ENCODE measurements around the gene OR5A1.
"Not testable (repeated sequence)": the region's sequence is repeated elsewhere in the genome, so short reads cannot be mapped to it uniquely, and the experiment has no call there.

OR5A1 gene

GRCh38 chr11:59436169-59436568 is at the start of gene OR5A1:
Gene OR5A1, plus strand, starts transcription at chr11:59436469. Its CDS starts 6,700 bp downstream, at chr11:59443169.
- no peak for DNase-seq

- DNase-seq: no peak
These were observed 42.1 kb upstream of the OR5A1 start for GRCh38 chr11:59394186-59394585.

GRCh38 chr11:59400461-59401261 is 35.6 kb upstream of the OR5A1 start:
- no peak for DNase-seq

GRCh38 chr11:59401262-59401552 is 35.1 kb upstream of the OR5A1 start:
- no peak for DNase-seq

DNA sequence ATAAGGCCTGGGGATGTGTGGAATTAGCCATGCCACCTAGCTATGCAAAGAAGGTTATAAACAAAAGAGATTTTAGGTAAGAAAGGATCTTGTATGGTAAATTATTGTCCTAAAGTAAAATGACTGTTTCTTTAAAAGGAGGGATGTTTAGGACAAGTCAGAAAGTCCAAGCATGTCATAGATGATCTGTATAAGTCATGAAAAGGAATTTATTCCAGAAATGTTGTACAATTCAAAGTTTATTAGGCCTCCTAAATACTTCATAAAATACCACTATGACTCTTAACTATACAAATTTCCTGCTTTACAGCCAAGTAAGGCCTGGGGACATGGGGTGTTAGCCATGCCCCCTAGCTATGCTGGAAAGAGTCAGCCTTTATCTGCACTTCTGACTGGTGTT is 32.7 kb upstream of the OR5A1 start:
- no peak for DNase-seq

- no peak for DNase-seq
These were observed 22.6 kb upstream of the OR5A1 start for GRCh38 chr11:59413646-59414045.

DNA sequence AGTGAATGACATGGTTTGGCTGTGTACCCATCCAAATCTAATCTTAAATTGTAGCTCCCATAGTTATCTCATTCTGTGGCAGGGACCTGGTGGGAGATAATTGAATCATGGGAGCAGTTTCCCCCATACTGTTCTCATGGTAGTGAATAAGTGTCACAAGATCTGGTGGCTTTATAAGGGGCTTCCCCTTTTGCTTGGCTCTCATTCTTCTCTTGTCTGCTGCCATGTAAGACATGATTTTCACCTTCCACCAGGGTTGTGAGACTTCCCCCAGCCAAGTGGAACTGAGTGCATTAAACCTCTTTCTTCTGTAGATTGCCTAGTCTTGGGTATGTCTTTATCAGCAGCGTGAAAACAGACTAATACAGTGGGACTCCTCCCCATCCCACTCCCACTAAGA is 21.2 kb upstream of the OR5A1 start:
- DNase-seq: no peak

DNA sequence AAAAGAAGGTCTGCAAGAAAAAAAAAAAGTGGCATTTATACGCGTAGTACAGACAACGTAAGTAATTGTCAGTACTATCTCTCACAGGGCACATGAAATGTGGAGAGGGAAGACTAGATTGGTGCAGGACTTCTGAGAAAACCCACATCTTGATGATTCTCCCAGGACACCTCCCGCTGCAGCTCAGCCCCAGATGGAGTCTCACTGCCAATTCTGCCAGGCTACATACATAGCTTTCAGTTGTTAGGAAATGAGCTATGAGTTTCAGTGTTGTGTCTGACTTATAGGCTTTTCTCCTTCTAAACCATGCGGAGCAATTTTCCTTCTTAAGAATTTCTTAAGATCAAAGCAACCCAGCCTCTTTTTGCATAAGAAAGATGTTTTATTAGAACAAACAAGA is 19.7 kb upstream of the OR5A1 start:
- no peak for DNase-seq

DNA sequence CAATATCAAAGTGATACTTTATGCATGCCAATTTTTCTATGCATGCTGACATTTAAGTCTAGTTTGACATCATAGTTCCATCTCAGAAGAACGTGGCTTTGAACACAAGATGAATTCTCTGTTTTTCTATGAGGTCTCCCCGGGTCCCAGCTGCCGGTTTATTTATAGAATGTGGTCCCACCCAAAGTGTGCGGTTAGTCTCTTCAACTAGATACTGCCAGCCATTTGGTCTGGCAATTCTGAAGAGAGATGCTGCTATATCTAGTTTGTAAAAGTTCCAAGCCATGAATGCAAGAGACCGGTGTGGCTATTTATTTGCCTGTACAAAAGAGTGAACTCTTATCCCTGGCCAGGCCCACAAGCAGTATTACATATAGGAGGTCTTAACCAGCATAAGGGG is 19.2 kb upstream of the OR5A1 start:
- no peak for DNase-seq

- peak in 1 of 56 donors; percentile 4 for DNase-seq
These were observed 18.1 kb upstream of the OR5A1 start for GRCh38 chr11:59418156-59418555.

DNA sequence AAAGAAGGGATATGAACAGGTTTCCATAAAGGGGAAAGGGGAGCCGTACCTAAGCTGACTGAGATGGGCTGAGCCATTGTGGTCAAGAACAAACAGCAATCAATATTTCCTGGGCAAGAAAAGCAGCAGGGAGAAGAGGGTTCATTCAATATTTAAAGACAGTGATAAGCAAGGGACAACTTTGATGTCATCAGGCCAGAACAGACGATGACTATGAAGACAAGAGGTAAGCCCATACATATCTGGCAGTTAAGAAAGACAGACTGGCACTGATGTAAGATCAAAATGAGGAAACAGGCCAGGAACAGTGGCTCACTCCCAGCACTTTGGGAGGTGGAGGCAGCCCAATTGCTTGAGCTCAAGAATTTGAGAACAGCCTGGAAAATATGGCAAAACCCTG is 12.4 kb upstream of the OR5A1 start:
- DNase-seq: no peak

DNA sequence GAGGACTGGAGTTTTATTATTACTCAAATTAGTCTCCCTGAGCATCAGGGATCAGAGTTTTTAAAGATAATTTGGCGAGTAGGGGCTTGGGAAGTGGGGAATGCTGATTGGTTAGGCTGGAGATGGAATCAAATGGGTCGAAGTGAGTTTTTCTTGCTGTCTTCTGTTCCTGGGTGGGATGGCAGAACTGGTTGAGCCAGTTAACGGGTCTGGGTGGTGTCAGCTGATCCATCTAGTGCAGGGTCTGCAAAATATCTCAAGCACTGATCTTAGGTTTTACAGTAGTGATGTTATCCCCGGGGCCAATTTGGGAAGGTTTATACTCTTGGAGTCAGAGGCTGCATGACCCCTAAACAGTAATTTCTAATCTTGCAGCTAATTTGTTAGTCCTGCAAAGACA is 11.1 kb upstream of the OR5A1 start:
- DNase-seq: no peak

DNA sequence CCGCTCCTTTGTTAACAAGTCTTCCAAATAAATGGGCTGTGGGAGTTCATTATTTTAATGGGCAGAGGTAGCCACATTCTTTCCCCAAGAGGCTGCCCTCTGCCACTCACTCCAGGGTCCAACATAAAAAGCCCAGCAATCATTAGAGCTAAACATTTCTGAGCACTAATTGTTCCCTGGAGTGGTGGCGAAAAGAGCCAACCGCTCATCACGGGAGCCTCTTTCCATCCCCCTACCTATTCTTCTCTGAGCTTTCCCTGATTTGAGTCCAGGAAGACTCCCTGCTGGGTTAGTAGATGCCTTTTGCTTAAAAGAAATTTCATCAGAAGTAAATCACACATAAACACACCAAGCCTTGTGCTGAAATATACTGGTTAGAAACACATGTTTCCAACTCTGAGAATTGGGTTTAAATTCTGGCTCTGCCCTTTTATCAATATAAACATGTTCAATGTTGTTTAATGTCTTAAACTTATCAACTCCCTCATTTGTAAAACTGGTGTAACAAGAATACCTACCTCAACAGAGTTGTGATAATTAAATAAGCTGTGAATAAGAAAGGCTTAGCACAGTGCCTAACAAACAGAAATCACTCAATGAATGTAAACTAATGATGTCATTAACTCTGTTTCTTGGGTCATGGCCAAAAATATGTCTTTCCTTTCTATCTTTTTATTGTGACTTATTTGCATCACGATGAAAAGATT is 9.8 kb upstream of the OR5A1 start, which contains the start of gene OR5A2:
OR5A2 (minus strand) TSS at position 53 of the 707 bp plus-strand sequence. CDS start 3,460 bp downstream, outside the sequence.
- no peak for DNase-seq

DNA sequence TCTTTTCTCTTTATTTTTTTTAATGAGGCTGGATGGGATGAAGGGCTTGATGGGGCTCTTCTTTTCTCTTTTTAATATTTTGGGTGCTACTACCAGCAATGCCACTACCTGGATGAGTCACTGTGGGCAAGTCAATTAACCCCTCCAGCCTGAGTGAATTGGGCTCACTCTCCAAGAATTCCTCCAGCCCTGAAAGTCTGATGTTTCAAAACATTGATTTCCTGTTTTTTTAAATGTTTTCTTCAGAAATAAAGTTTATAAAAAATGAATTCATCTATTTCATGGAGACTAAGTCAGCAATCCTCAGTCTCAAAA is 9.2 kb upstream of the OR5A1 start:
- no peak for DNase-seq

- peak in 2 of 56 donors; percentile 2 to 20 for DNase-seq
These were observed 6.2 kb upstream of the OR5A1 start for GRCh38 chr11:59429924-59430516.

GRCh38 chr11:59437770-59438169 is 1.5 kb downstream of the OR5A1 start:
- no peak for DNase-seq

DNA sequence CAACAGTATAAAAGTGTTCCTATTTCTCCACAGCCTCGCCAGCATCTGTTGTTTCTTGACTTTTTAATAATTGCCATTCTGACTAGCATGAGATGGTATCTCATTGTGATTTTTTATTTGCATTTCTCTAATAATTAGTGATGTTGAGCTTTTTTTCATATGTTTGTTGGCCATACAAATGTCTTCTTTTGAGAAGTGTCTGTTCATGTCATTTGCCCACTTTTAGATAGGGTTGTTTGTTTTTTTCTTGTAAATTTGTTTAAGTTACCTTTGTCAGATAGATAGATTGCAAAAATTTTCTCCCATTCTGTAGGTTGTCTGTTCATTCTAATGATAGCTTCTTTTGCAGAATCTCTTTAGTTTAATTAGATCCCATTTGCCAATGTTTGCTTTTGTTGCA is 9.4 kb downstream of the OR5A1 start:
- DNase-seq: not testable (repeated sequence)

DNA sequence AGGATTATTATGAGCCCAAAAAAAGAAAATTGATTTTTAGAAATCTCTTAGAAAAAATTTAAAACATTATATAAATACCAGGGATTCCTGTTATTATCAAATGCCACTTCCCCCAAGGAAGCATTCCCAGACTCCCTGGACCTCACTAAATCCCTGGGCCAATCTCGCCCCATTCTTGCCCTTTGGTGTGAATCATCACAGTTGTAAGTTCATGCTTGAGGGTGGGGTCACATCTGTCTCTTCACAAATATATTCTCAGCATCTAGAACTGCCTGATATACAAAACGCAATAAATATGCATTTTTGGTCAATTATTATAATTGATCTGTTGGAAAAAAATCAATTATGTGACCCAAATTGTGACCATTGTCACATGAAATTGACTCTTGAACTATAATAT is 12.2 kb downstream of the OR5A1 start:
- DNase-seq: no peak

DNA sequence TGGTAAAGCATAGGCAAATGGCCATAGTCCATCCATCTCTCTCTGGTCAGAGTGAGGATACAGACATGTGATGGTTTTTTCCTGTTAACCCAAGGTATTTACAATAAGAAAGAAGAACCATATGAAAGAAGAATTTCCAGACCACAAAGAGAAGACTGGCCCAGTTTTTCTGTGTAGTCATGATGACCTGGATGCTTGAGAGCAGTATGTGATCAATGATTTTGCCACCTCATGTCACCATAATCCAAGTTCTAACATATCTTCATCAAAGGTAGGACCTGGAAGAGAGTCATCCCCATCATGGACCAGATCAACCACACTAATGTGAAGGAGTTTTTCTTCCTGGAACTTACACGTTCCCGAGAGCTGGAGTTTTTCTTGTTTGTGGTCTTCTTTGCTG is 20.4 kb downstream of the OR5A1 start, which contains the start of gene OR4D6:
OR4D6 (plus strand) TSS at position 301 of the 400 bp plus-strand sequence; CDS start at position 301, 0 bp downstream.
- no peak for DNase-seq

DNA sequence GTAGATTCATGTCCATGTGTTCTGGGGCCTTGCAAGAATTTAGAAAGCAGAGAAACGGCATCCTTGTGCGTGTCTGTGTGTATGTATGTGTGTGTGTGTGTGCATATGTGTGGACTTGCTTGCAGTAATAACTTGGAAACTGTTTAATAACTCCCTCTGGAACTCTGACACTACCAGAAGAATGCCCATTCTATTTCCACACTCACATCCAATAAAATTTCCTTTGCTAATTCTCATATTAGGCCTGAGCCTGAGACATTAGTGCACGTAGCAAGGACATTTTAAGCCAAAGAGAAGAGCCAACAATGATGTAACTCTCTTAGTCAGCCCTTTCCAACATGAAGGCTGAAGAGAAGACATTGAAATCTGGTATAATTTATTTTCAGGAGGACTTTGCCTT is 23.6 kb downstream of the OR5A1 start:
- DNase-seq: no peak

DNA sequence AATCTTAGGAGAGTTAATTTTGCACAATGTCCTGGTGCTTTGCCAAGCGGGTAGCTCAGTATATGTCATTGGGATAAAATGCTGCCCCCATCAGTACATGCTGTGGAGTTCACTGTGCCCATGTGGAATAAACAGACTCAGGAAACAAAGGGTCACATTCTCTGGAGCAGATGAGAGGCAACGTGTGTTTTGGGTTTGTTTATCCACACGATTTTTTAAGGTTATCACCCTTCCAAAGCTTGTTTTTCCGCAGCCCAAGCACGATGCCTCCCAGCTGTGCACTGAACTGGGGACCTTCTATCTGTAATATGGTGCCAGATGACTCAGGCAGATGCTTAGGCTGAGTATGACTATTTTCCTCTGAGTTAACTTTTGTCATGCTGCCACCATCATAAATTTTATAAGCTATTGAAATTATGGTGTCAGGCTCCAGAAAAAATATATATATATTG is 26.9 kb downstream of the OR5A1 start:
- DNase-seq: no peak

DNA sequence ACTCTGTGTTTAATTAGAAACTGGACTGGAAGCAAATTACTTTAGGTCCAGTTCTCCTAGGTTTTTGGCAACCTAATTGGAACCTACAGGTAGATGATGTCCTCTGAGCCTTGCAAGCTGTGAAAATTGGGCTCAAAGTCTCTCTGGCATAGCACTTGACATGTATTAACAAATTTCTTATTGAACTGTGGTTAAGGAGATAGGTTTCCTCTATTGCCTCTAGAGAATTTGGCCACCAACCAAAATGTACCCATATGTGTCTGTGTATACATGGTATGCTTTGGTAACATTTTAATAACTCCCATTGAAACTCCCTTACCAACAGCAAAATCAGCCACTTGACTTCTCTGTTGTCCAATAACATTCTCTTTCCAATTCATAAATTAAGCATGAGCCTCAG is 36.7 kb downstream of the OR5A1 start, which contains the start of gene OR4D10:
OR4D10 (plus strand) TSS at position 301 of the 400 bp plus-strand sequence. CDS start 4,115 bp downstream, outside the sequence.
- DNase-seq: no peak
